ENCODE data around the gene MYO5B.

GRCh38 chr18:49915352-49915751, 279.6 kb downstream of the MYO5B start:
- no peak for TF ChIP-seq JUN (IDR thresholded peaks at IDR 0.05; ENCODE audit: borderline replicate concordance, low read depth, low read length)
- TF ChIP-seq JUN (CRISPR knock-in tag; IDR thresholded peaks at IDR 0.05; ENCODE audit: borderline replicate concordance), result no peak
- no peak for TF ChIP-seq POLR2A (conservative IDR thresholded peaks at IDR 0.05)
- TF ChIP-seq ZNF41 (CRISPR knock-in tag; conservative IDR thresholded peaks at IDR 0.05), result no peak
